GM18873 (cell line): ENCODE data around the gene SGCD.
A peak's percentile ranks its signal among the peaks of the same experiment; 100 is the strongest.

Experiments used
- ATAC-seq: cut with Tn5 transposase; IDR thresholded peaks from one replicate; pipeline ENCODE4 v1.9.1; 2021; ENCODE audit warnings: mild to moderate bottlenecking, moderate library complexity, moderate number of reproducible peaks; ENCODE audit not compliant: unreplicated experiment, low FRiP score

Gene SGCD

GRCh38 chr5:156359476-156359875 lies 32.5 kb downstream of the SGCD start:
- no peak for ATAC-seq

DNA sequence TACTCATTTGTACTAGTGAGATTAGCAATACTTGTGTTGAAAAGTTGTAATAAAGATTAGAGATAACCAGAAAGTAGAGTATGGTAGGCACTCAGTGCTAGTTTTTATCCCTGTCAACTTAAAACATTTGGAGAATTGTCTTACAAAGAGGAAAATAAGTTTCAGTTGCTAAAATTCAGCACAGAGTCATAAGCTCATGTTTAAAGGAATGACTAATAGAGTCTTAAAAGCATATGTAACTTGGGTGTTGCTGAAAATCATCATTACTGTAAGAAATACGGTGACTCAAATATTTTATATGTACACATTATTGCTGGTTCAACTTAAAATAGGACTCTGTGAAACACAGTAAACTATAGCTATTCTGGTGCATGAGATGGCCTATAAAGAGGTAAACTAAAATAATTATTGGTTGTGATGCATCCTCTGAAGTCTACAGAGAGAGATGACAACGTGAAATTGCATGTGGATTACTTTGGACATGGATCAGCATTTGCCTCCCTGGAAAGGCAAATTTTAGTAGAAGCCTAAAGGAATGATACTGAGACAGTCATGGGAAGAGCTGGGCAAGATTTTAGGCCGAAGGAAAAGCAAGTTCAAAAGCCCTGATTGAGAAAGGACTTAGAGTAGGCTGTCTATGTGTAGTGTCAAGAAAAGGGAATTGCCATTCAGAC lies 34.6 kb downstream of the SGCD start:
- no peak for ATAC-seq

GRCh38 chr5:156363861-156364260 lies 36.9 kb downstream of the SGCD start:
- ATAC-seq, result no peak

- ATAC-seq, result no peak
These were observed 39.6 kb downstream of the SGCD start for GRCh38 chr5:156366521-156366920.

DNA sequence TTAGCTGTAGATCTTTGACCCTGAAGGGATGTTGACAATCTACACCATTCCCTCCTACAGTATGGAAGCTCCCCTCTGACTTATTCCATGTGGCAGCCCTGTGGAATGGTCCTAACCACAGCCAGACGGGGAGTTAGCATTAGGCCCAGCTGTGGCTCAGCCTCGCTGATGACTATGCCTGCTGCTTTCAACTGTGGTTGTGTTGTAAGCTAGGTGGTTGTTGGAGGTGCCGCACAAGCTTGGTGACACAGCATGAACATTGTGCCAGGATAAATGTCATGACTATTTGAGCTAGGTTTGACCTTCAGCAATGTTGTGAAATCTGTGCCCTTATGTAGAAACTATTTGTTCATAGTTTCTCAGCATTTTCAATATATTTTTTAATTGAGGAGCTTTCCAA lies 40.6 kb downstream of the SGCD start:
- no peak for ATAC-seq

- ATAC-seq, result peak; percentile 68
These were observed 49.0 kb downstream of the SGCD start for GRCh38 chr5:156375895-156376495.

DNA sequence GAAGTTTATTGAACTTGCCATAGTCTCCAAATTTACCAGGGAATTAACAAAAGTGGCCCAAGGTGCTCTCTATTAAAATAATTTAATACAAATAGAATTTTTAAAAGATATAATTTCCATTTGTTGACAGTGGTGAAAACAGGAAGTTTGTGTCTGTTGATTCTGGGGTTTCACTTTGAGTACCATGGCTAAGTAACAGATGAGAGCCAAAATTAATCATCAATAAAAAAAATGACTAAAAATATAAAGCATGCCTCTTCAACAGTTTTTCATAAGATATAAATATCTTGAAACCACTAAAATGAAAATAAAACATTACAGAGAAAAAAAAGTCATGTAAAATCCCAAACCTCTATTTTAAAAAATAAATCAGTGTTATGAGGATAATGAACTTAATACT lies 49.8 kb downstream of the SGCD start:
- ATAC-seq, result no peak

GRCh38 chr5:156378159-156378558 lies 51.2 kb downstream of the SGCD start:
- no peak for ATAC-seq

- no peak for ATAC-seq
These were observed 52.2 kb downstream of the SGCD start for GRCh38 chr5:156379206-156379605.

DNA sequence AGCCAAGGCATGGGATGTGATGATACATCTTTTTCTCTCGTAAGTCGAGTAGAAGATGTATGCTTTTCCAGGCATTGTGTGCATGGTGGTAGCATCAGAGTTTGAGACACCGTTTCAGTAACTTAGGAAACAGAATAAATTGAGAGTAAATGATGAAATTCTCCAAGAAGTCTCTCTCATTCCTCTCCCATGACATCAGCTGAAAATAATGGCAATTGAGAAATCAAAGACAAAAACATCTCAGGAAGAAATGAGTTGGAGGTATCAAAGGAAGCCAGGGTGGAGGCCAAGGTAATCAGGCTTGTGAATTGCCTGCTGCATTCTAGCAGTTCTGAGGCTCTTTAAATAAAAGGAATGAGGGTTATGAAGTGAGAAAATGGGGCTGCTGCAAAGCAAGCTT lies 53.9 kb downstream of the SGCD start:
- no peak for ATAC-seq

- ATAC-seq, result no peak
These were observed 56.7 kb downstream of the SGCD start for GRCh38 chr5:156383510-156384265.

- ATAC-seq, result no peak
These were observed 58.5 kb downstream of the SGCD start for GRCh38 chr5:156385416-156385815.

DNA sequence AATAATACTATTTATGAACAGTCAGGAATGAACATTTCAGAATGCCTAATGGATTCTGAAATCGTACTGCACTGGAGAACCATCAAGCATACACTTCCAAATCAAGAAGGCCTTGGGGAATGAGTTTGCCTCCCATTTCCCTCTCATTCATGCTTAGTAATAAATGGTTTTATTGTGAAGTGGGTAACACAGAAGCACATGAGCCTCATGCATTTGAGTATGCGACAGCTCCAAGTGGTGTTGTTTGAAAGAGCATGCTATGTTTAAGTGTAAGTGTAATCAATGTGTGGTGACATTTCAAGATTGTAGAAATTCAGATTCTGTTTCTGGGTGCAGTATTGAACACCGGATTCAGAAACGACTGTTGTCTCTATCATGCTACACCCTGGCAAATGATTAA lies 60.0 kb downstream of the SGCD start:
- ATAC-seq, result no peak

- no peak for ATAC-seq
These were observed 60.4 kb downstream of the SGCD start for GRCh38 chr5:156387391-156387790.

GRCh38 chr5:156388233-156388632 lies 61.3 kb downstream of the SGCD start:
- no peak for ATAC-seq

- ATAC-seq, result no peak
These were observed 64.2 kb downstream of the SGCD start for GRCh38 chr5:156391139-156391538.

DNA sequence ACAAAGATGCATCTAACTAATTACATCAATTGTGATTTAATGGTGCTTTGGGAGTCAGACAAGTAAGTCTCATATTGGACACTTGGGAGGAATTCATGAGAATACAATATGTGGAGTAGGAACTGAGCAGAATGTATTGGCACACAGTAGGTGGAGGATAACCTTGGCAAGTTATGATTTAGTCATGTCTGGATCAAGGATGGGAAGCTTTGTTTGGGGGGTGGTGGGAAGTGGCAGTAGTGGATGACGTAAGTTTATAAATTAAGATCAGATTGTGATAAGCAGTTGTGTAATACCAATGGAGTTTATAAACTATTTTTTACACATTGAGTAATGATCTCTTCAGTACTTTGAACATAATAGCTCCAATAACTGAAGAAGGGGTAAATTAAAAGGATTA lies 67.0 kb downstream of the SGCD start:
- no peak for ATAC-seq

- ATAC-seq, result no peak
These were observed 67.8 kb downstream of the SGCD start for GRCh38 chr5:156394642-156395305.

DNA sequence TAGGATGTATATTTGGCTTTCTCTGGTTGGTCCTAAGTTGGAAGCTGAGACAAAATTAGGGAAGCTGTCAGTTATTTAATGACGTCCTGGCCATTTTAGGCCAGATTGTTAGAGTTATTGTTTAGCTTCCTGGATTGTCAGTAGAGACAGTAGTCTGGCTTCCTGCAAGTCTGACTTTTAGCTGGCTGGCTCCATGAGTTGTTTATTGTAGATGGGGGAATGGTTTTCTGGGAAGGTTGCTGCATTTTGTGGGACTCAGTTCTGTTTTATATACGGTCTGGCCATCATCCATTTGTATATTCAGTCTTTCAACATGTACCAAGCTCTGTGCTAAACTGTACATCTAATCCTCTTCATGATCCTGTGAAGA lies 68.3 kb downstream of the SGCD start:
- no peak for ATAC-seq

GRCh38 chr5:156396063-156396829 lies 69.3 kb downstream of the SGCD start:
- no peak for ATAC-seq

- ATAC-seq, result no peak
These were observed 69.8 kb downstream of the SGCD start for GRCh38 chr5:156396830-156397081.
